ENCODE data around the gene TNIK. TPM values are rescaled to one million over a fixed set of nuclear protein-coding genes. Genes with fewer than 3 reads are reported as not detected.

Gene TNIK
- total RNA-seq, 2 donors from 2014 or later = 5.6 to 47.1 TPM

GRCh38 chr3:171480526-171480925 is 20.3 kb upstream of the TNIK start:
- intact Hi-C loops (cut with DNase I) = no loop called here
- no peak overlapping the region for H3K4me3 ChIP-seq
- no peaks in the 10 kb centered on the region for H3K4me1 ChIP-seq (replicated peaks)
- no peak for DNase-seq (ENCODE audit: low spot score)
- H3K27me3 ChIP-seq (replicated peaks; ENCODE audit: insufficient read depth) = no peaks in the 10 kb centered on the region
- 56% methylated on average over 1 of the region's 1 CpG for WGBS
- H3K9me3 ChIP-seq = no peaks in the 10 kb centered on the region
- TF ChIP-seq POLR2AphosphoS5 (IDR thresholded peaks at IDR 0.05) = no peak
- no peak for TF ChIP-seq POLR2A (IDR thresholded peaks at IDR 0.05)
- no peak overlapping the region for H3K27ac ChIP-seq
- H3K36me3 ChIP-seq = no peaks in the 10 kb centered on the region

- TF ChIP-seq POLR2A (IDR thresholded peaks at IDR 0.05) = no peak
- no peak overlapping the region for H3K27ac ChIP-seq
- no peaks in the 10 kb centered on the region for H3K27me3 ChIP-seq (replicated peaks; ENCODE audit: insufficient read depth)
- H3K4me3 ChIP-seq = no peak overlapping the region
- no peak for DNase-seq (ENCODE audit: low spot score)
- no peaks in the 10 kb centered on the region for H3K9me3 ChIP-seq
- intact Hi-C loops (cut with DNase I) = no loop called here
- no peaks in the 10 kb centered on the region for H3K36me3 ChIP-seq
- no peaks in the 10 kb centered on the region for H3K4me1 ChIP-seq (replicated peaks)
Measured at GRCh38 chr3:171476532-171477102, 16.4 kb upstream of the TNIK start.

- intact Hi-C loops (cut with DNase I) = no loop called here
- no peaks in the 10 kb centered on the region for H3K27me3 ChIP-seq (replicated peaks; ENCODE audit: insufficient read depth)
Measured at GRCh38 chr3:171472552-171472951, 12.3 kb upstream of the TNIK start.

GRCh38 chr3:171470714-171471227 is 10.6 kb upstream of the TNIK start:
- WGBS = 94% methylated on average over 1 of the region's 1 CpG
- Histone ChIP-seq H3K27ac (no peak overlapping the region), H3K4me3 (no peak overlapping the region), H3K27me3 (replicated peaks; ENCODE audit: insufficient read depth) (no peaks in the 10 kb centered on the region), H3K36me3 (no peaks in the 10 kb centered on the region), H3K4me1 (replicated peaks) (no peaks in the 10 kb centered on the region), H3K9me3 (no peaks in the 10 kb centered on the region)
- intact Hi-C loops (cut with DNase I) = no loop called here
- no peak for DNase-seq (ENCODE audit: low spot score)
- TF ChIP-seq POLR2AphosphoS5 (IDR thresholded peaks at IDR 0.05) (no peak), POLR2A (IDR thresholded peaks at IDR 0.05) (no peak), CTCF (IDR thresholded peaks at IDR 0.05) (no peak)

More at GRCh38 chr3:171472552-171472951, 12.3 kb upstream of the TNIK start:
- Histone ChIP-seq H3K9me3 (no peaks in the 10 kb centered on the region), H3K36me3 (no peaks in the 10 kb centered on the region), H3K27ac (no peak overlapping the region), H3K4me3 (no peak overlapping the region), H3K4me1 (replicated peaks) (no peaks in the 10 kb centered on the region)
- TF ChIP-seq POLR2A (IDR thresholded peaks at IDR 0.05) (no peak), POLR2AphosphoS5 (IDR thresholded peaks at IDR 0.05) (no peak), CTCF (IDR thresholded peaks at IDR 0.05) (no peak)
- 80% methylated on average over 2 of the region's 2 CpGs for WGBS
- DNase-seq (ENCODE audit: low spot score) = no peak

- WGBS = 97% methylated on average over 3 of the region's 3 CpGs
- no peak overlapping the region for H3K27ac ChIP-seq
- no peak overlapping the region for H3K4me3 ChIP-seq
- TF ChIP-seq CTCF (IDR thresholded peaks at IDR 0.05) = no peak
- TF ChIP-seq POLR2AphosphoS5 (IDR thresholded peaks at IDR 0.05) = no peak
- no peak for TF ChIP-seq POLR2A (IDR thresholded peaks at IDR 0.05)
- no peaks in the 10 kb centered on the region for H3K9me3 ChIP-seq
- no peaks in the 10 kb centered on the region for H3K36me3 ChIP-seq
- no peaks in the 10 kb centered on the region for H3K27me3 ChIP-seq (replicated peaks; ENCODE audit: insufficient read depth)
- no peaks in the 10 kb centered on the region for H3K4me1 ChIP-seq (replicated peaks)
- intact Hi-C loops (cut with DNase I) = no loop called here
- DNase-seq (ENCODE audit: low spot score) = no peak
Measured at GRCh38 chr3:171469376-171469775, 9.2 kb upstream of the TNIK start.

- H3K4me1 ChIP-seq (replicated peaks) = no peaks in the 10 kb centered on the region
- TF ChIP-seq POLR2AphosphoS5 (IDR thresholded peaks at IDR 0.05) = no peak
- no peak for TF ChIP-seq CTCF (IDR thresholded peaks at IDR 0.05)
- TF ChIP-seq POLR2A (IDR thresholded peaks at IDR 0.05) = no peak
- no peak overlapping the region for H3K4me3 ChIP-seq
- H3K27me3 ChIP-seq (replicated peaks; ENCODE audit: insufficient read depth) = peaks cover under 1% of the 10 kb centered on the region
- H3K27ac ChIP-seq = no peak overlapping the region
- DNase-seq (ENCODE audit: low spot score) = no peak
- WGBS = 90% methylated on average over 6 of the region's 6 CpGs
- H3K36me3 ChIP-seq = no peaks in the 10 kb centered on the region
- no peaks in the 10 kb centered on the region for H3K9me3 ChIP-seq
- intact Hi-C loops (cut with DNase I) = no loop called here
Measured at GRCh38 chr3:171468296-171468906, 8.2 kb upstream of the TNIK start.

All from prostate gland (tissue), 2 donors.